ENCODE measurements around the gene THBS3.

DNA sequence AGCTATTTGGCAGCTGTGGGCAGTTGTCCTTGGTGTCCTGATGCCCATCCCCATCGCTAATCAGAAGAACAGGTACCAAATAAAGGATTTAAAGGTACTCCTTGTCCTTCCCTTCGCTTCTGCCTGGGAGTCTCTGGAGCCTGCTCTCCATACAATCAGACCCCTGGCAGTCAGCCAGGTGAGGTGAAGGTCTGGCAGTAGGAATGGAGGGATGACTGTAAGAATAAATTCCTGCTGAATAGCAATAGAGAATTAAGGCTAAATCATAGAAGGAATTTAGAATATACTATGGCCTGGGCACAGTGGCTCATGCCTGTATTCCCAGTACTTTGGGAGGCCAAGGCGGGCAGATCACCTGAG lies 9.2 kb downstream of the THBS3 start:
- TF ChIP-seq, protein P1, sequence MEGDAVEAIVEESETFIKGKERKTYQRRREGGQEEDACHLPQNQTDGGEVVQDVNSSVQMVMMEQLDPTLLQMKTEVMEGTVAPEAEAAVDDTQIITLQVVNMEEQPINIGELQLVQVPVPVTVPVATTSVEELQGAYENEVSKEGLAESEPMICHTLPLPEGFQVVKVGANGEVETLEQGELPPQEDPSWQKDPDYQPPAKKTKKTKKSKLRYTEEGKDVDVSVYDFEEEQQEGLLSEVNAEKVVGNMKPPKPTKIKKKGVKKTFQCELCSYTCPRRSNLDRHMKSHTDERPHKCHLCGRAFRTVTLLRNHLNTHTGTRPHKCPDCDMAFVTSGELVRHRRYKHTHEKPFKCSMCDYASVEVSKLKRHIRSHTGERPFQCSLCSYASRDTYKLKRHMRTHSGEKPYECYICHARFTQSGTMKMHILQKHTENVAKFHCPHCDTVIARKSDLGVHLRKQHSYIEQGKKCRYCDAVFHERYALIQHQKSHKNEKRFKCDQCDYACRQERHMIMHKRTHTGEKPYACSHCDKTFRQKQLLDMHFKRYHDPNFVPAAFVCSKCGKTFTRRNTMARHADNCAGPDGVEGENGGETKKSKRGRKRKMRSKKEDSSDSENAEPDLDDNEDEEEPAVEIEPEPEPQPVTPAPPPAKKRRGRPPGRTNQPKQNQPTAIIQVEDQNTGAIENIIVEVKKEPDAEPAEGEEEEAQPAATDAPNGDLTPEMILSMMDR (conservative IDR thresholded peaks at IDR 0.05; ENCODE audit: low read length): no peak
- TF ChIP-seq EZH2phosphoT487 (IDR thresholded peaks at IDR 0.05; ENCODE audit: borderline replicate concordance, low read depth, low read length): no peak
